Keratinocyte (primary cell): ENCODE results near the gene GUCA2A. TPM values are rescaled to one million over a fixed set of nuclear protein-coding genes. Genes with fewer than 3 reads are reported as not detected.
"Not testable (repeated sequence)": the region's sequence is repeated elsewhere in the genome, so short reads cannot be mapped to it uniquely, and the experiment has no call there.

Experiments
- DNase-seq: peaks from one replicate; pipeline ENCODE4 v3.0.0-alpha.2; 2011; ENCODE audit warnings: low read depth, missing footprints, low spot score
- FAIRE-seq: peaks from 2 replicates; lab custom pipeline; 2011; peaks lifted over from hg19 to GRCh38; lab: Jason Lieb, UNC
- H2AFZ ChIP-seq: 2 replicates; pipeline ENCODE4 v1.6.0; 2012; ENCODE audit warnings: low read length, control low read depth, inconsistent platforms; ENCODE audit not compliant: control insufficient read depth
- H3K27ac ChIP-seq: 2 replicates; pipeline ENCODE4 v1.5.1; 2011; ENCODE audit warnings: low read length; ENCODE audit not compliant: control insufficient read depth, insufficient read depth
- H3K27me3 ChIP-seq: 3 replicates; pipeline ENCODE4 v1.6.0; 2011; ENCODE audit warnings: low read length; ENCODE audit not compliant: control insufficient read depth, insufficient read depth; ENCODE audit errors: extremely low read depth
- H3K36me3 ChIP-seq, 2 experiments: 2 replicates in 1 of 2; 3 replicates in 1 of 2; pipeline ENCODE4 v1.5.1; 2011; ENCODE audit warnings: low read length in 2 of 2, mild to moderate bottlenecking in 1 of 2; ENCODE audit not compliant: control insufficient read depth in 2 of 2, insufficient read depth in 2 of 2; ENCODE audit errors: extremely low read depth in 1 of 2
- H3K4me1 ChIP-seq: 3 replicates; pipeline ENCODE4 v1.5.1; 2011; ENCODE audit warnings: low read length; ENCODE audit not compliant: control insufficient read depth, insufficient read depth; ENCODE audit errors: extremely low read depth
- H3K4me2 ChIP-seq: 3 replicates; pipeline ENCODE4 v1.6.0; 2011; ENCODE audit warnings: low read depth, low read length; ENCODE audit not compliant: control insufficient read depth, insufficient read depth; ENCODE audit errors: extremely low read depth
- H3K4me3 ChIP-seq, 3 experiments: fragments of 200-600 bp in 1 of 3; sonication (generic) in 1 of 3; 2 replicates in 2 of 3; 3 replicates in 1 of 3; pipeline ENCODE4 v1.5.1; 2011 to 2016; ENCODE audit warnings: low read length in 3 of 3, mild to moderate bottlenecking in 3 of 3, control low read depth in 2 of 3, inconsistent platforms in 1 of 3, low read depth in 1 of 3, mixed read lengths in 1 of 3, mixed run types in 1 of 3, moderate library complexity in 1 of 3; ENCODE audit not compliant: control insufficient read depth in 2 of 3, insufficient read depth in 2 of 3; ENCODE audit errors: extremely low read depth in 1 of 3
- H3K79me2 ChIP-seq: 2 replicates; pipeline ENCODE4 v1.6.0; 2012; ENCODE audit warnings: low read length; ENCODE audit not compliant: control insufficient read depth, insufficient read depth
- H3K9ac ChIP-seq: 3 replicates; pipeline ENCODE4 v1.6.0; 2011; ENCODE audit warnings: low read length; ENCODE audit not compliant: control insufficient read depth, insufficient read depth; ENCODE audit errors: extremely low read depth
- H3K9me1 ChIP-seq: 3 replicates; pipeline ENCODE4 v1.6.0; 2011; ENCODE audit warnings: low read length; ENCODE audit not compliant: control insufficient read depth, insufficient read depth; ENCODE audit errors: extremely low read depth
- H3K9me3 ChIP-seq: 2 replicates; pipeline ENCODE4 v1.5.1; 2012; ENCODE audit warnings: low read depth, low read length; ENCODE audit not compliant: control insufficient read depth
- H4K20me1 ChIP-seq: 3 replicates; pipeline ENCODE4 v1.6.0; 2011; ENCODE audit warnings: low read length; ENCODE audit not compliant: control insufficient read depth, insufficient read depth; ENCODE audit errors: extremely low read depth
- EZH2 ChIP-seq: IDR thresholded peaks from one replicate; pipeline ENCODE4 v1.6.1; 2012; ENCODE audit warnings: inconsistent platforms, mild to moderate bottlenecking, low read length, moderate library complexity
- dilution Hi-C: fragments of 300-500 bp; cut with MboI; formaldehyde crosslinking; loops from one replicate; pipeline ENCODE4 v1.7.0; 2020; ENCODE audit warnings: low sequenced_read_pairs; ENCODE audit not compliant: extremely low pct_ligation_motif_present
- polyA plus RNA-seq, 5 experiments: library from polyadenylated mRNA; depleted of rRNA in 3 of 5; stranded (reverse) in 3 of 5; stranded (forward) in 1 of 5; unstranded in 1 of 5; fragments of >200 nt; gene quantifications; 1 replicate in 1 of 5; 2 replicates in 3 of 5; 3 replicates in 1 of 5; pipeline versions ENCODE4 v1.2.1 to v1.2.3, GENCODE V29; 2011 to 2012; ENCODE audit warnings: missing spikeins in 2 of 5, low read depth in 1 of 5, low replicate concordance in 1 of 5
- TF ChIP-seq, protein P1 (sequence below), 3 experiments: IDR thresholded peaks in 1 of 3; conservative IDR thresholded peaks in 1 of 3; optimal IDR thresholded peaks in 1 of 3; 2 replicates in 2 of 3; 3 replicates in 1 of 3; pipeline versions ENCODE3 to v1.5.1; 2011; ENCODE audit warnings: low read length in 3 of 3, mild to moderate bottlenecking in 3 of 3, moderate library complexity in 2 of 3, control low read depth in 1 of 3, inconsistent platforms in 1 of 3; ENCODE audit not compliant: insufficient read depth in 2 of 3; ENCODE audit errors: extremely low read depth in 1 of 3

The GUCA2A gene
- polyA plus RNA-seq, 1 donor (not counting 4 experiments of a cell fraction or from before 2014, with no cell fraction given), result not detected

DNA sequence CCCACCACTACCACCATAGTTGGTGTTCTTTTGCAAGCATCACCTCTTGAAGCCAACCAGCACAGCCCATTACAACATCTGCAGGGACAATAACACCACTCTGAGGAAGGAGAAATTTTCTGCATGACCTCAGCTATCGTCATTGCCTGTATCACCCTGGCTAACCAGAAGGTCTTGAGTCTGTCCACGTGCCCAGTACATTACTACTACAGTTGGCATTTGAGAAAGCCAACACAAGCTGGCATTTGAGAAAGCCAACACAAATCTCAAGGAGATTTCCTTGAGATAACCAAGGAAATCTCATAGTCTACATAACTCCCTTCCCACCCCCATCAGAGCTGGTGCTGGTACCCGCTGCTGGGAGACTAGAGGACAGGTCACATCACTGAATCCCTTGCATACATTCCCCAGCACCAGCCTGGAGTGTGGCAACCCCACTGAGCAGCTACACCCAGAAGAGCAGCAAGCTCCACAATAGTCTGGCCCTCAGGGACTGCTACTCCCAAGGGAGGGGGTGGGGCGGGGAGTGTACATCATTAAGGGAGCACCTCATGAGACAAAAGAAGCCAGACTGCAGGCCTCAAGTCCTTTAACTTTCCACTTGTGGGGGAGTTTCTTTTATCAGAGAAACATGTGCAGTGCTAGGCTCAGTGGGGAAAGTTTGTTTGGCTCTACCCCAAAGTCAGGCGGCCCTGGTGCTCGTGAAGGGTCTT lies 46.0 kb upstream of the GUCA2A start:
- H3K4me1 ChIP-seq, result peaks cover 42% of the 10 kb centered on the region
- H3K27me3 ChIP-seq, result no peaks in the 10 kb centered on the region
- H3K79me2 ChIP-seq, result peaks cover 60% of the 10 kb centered on the region
- H4K20me1 ChIP-seq, result peaks cover 9% of the 10 kb centered on the region
- FAIRE-seq, result no peak
- no peaks in the 10 kb centered on the region for H3K36me3 ChIP-seq
- H3K9ac ChIP-seq, result no peak overlapping the region
- DNase-seq, result no peak
- H3K4me3 ChIP-seq, result no peak overlapping the region
- no peak overlapping the region for H3K4me2 ChIP-seq
- dilution Hi-C loops, result no loop called here
- no peaks in the 10 kb centered on the region for H3K9me3 ChIP-seq
- H2AFZ ChIP-seq, result no peak overlapping the region
- peak overlapping the region; percentile 33 for H3K27ac ChIP-seq
- H3K9me1 ChIP-seq, result peaks cover 7% of the 10 kb centered on the region
- TF ChIP-seq EZH2, result no peak
- TF ChIP-seq, protein P1, sequence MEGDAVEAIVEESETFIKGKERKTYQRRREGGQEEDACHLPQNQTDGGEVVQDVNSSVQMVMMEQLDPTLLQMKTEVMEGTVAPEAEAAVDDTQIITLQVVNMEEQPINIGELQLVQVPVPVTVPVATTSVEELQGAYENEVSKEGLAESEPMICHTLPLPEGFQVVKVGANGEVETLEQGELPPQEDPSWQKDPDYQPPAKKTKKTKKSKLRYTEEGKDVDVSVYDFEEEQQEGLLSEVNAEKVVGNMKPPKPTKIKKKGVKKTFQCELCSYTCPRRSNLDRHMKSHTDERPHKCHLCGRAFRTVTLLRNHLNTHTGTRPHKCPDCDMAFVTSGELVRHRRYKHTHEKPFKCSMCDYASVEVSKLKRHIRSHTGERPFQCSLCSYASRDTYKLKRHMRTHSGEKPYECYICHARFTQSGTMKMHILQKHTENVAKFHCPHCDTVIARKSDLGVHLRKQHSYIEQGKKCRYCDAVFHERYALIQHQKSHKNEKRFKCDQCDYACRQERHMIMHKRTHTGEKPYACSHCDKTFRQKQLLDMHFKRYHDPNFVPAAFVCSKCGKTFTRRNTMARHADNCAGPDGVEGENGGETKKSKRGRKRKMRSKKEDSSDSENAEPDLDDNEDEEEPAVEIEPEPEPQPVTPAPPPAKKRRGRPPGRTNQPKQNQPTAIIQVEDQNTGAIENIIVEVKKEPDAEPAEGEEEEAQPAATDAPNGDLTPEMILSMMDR (optimal IDR thresholded peaks at IDR 0.05 in 1 of 3, IDR thresholded peaks at IDR 0.05 in 1 of 3, conservative IDR thresholded peaks at IDR 0.05 in 1 of 3; ENCODE audit: extremely low read depth in 1 of 3, insufficient read depth in 2 of 3, low read length in 3 of 3), result no peak

DNA sequence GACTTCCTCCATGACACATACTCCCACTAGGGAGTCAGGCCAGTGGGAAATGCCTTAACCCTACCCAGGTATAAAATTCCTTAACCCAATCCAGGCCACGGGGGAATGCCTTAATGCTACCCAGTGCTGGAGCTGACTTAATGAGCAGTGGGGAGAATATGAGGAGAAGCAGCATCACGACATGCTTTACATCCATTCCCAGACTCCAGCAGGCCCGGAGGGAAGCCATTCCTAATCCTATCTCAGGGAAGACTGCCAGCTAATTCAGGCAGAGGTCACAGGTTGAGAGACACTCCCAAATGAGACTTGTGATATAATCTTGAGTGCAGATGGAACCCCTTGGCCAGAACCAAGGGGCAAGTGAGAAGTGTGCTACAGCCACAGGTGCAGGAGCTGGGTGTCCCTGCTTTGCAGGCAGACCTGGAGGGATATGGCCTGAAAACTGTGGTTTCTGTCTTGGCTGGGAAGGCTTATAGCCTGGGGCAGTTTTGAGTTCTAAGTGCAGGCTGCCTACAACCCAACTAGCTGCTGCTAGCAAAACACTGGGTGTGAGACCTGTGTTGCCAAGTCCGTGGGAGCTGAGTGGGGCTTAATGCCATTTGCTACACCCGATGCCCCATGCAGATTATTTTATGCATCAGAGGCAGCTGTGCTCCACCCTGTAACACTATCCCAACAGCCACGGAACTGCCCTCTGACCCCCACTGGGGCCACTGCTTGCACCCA lies 45.1 kb upstream of the GUCA2A start:
- Histone ChIP-seq H3K4me1 (peaks cover 40% of the 10 kb centered on the region), H3K9me3 (no peaks in the 10 kb centered on the region), H4K20me1 (peaks cover 9% of the 10 kb centered on the region), H3K4me3 (no peak overlapping the region), H3K9me1 (peaks cover 7% of the 10 kb centered on the region), H2AFZ (no peak overlapping the region), H3K79me2 (peaks cover 59% of the 10 kb centered on the region), H3K36me3 (no peaks in the 10 kb centered on the region), H3K27ac (peak overlapping the region; percentile 6), H3K9ac (no peak overlapping the region), H3K27me3 (no peaks in the 10 kb centered on the region), H3K4me2 (no peak overlapping the region)
- FAIRE-seq, result no peak
- no peak for DNase-seq
- no peak for TF ChIP-seq EZH2
- TF ChIP-seq, protein P1 (optimal IDR thresholded peaks at IDR 0.05 in 1 of 3, IDR thresholded peaks at IDR 0.05 in 1 of 3, conservative IDR thresholded peaks at IDR 0.05 in 1 of 3; ENCODE audit: extremely low read depth in 1 of 3, insufficient read depth in 2 of 3, low read length in 3 of 3), result no peak
- dilution Hi-C loops, result no loop called here

DNA sequence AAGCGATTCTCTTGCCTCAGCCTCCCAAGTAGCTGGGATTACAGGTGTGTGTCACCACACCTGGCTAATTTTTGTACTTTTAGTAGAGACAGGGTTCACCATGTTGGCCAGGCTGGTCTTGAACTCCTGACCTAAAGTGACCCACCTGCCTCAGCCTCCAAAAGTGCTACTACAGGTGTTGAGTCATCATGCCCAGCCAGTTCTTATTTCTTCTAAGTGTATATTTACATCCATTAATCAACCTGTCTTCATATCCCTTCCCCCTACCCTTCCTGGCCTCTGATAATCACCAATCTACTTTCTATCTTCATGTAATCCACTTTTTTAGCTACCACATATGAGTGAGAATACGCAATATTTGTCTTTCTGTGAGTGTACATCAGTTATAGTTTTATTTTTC lies 42.4 kb upstream of the GUCA2A start:
- H3K36me3 ChIP-seq, H3K27ac ChIP-seq, FAIRE-seq, dilution Hi-C loops, H3K4me3 ChIP-seq, DNase-seq, H2AFZ ChIP-seq, H3K9me3 ChIP-seq, H3K9ac ChIP-seq, H3K27me3 ChIP-seq, H3K9me1 ChIP-seq, H4K20me1 ChIP-seq, H3K4me2 ChIP-seq: not testable (repeated sequence)
- peaks cover 39% of the 10 kb centered on the region for H3K79me2 ChIP-seq
- H3K4me1 ChIP-seq, result peaks cover 38% of the 10 kb centered on the region
